Measurements from ENCODE around the gene PRDM7. TPM values are rescaled to one million over a fixed set of nuclear protein-coding genes. Genes with fewer than 3 reads are reported as not detected.
"Not testable (repeated sequence)": the region's sequence is repeated elsewhere in the genome, so short reads cannot be mapped to it uniquely, and the experiment has no call there.

PRDM7 gene
- total RNA-seq, 1 donor from 2014 or later: not detected

- DNase-seq (ENCODE audit: low spot score): no peak
Measured at GRCh38 chr16:90015586-90016338, 61.4 kb downstream of the PRDM7 start.

GRCh38 chr16:90012991-90013745 is 64.0 kb downstream of the PRDM7 start:
- DNase-seq (ENCODE audit: low spot score): no peak

- no peak for DNase-seq (ENCODE audit: low spot score)
Measured at GRCh38 chr16:90011908-90012501, 65.1 kb downstream of the PRDM7 start.

- DNase-seq (ENCODE audit: low spot score): no peak
Measured at GRCh38 chr16:90011508-90011819, 65.7 kb downstream of the PRDM7 start.

GRCh38 chr16:90010676-90011507 is 66.2 kb downstream of the PRDM7 start:
- DNase-seq (ENCODE audit: low spot score): no peak

- DNase-seq (ENCODE audit: low spot score): no peak
Measured at GRCh38 chr16:90009172-90009899, 67.8 kb downstream of the PRDM7 start.

- DNase-seq (ENCODE audit: low spot score): no peak
Measured at GRCh38 chr16:90008708-90009145, 68.4 kb downstream of the PRDM7 start.

GRCh38 chr16:90007635-90008234 is 69.4 kb downstream of the PRDM7 start:
- not testable (repeated sequence) for DNase-seq (ENCODE audit: low spot score)

- no peak for DNase-seq (ENCODE audit: low spot score)
Measured at GRCh38 chr16:90007015-90007414, 70.1 kb downstream of the PRDM7 start.

Other genes starting within 250 kb of the PRDM7 start
- 1.7 TPM for gene SPIRE2, start 248.9 kb downstream of the PRDM7 start, total RNA-seq
- 156 TPM for gene TCF25, start 203.7 kb downstream of the PRDM7 start, total RNA-seq
- gene MC1R, start 158.5 kb downstream of the PRDM7 start, total RNA-seq: 2.4 TPM
- gene TUBB3, start 154.0 kb downstream of the PRDM7 start, total RNA-seq: 4.2 TPM
- gene DEF8, start 128.6 kb downstream of the PRDM7 start, total RNA-seq: 54.0 TPM
- 2.6 TPM for gene DBNDD1, start 57.9 kb downstream of the PRDM7 start, total RNA-seq